HG02759 (cell line): Measurements from ENCODE around the gene SNCG.
"Not testable (repeated sequence)": the region's sequence is repeated elsewhere in the genome, so short reads cannot be mapped to it uniquely, and the experiment has no call there.

Source experiments
- ATAC-seq: cut with Tn5 transposase; IDR thresholded peaks from one replicate; pipeline ENCODE4 v1.9.1; 2021; ENCODE audit warnings: mild to moderate bottlenecking, moderate library complexity; ENCODE audit not compliant: unreplicated experiment

Gene SNCG

DNA sequence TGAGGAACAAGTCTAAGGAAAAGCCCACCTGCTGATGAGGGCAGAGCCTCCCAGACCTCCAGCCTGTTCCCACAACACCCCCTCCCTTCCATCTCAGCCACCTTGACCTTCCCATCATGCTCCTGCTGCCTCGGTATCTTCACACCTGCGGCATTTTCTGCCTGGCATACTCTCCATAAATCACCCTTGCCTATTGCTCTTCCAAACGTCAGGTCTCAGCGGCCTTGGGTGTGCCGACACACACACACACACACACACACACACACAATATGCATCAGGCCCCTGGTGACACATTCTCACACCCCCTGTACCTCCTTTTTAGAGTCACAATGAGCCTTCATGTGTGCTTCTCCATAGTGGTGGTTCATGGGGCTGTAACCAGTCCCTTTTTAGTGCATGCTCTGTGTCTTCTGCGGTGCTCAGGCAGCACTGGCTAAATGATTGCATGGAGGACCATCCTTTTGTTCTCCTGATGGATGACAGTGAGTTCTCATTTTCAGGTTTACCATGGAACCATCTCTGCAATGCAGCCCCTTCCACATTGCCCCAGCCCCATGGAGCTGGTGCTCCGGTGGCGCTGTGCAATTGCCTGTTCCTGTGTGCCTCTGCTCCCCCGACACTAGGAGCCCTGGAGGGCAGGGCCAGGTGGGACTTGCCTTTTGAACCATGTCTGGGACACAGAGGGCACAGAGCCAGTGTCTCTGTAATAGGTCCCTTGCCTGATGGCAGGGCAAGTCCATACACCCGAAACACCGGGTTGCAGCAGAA lies 14.4 kb downstream of the SNCG start:
- ATAC-seq = no peak

DNA sequence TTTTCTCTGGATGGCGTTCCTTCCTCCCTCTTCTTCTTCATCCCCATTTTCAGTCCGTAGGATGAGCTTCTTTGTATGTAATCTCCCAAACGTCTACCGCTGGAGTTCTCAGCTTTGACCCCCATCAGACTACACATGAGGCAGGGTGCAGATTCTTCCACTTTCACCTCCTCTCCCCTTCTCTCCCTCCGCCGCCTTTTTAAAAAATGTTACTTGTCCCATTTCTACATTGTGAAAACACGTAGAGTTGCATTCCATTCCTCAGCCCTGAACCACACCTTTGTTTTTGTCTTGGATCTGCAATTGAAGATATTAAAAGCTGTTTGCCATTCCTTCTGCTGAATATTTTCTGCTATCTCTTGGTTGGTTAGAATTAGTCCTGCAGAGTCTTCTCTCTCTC lies 16.1 kb downstream of the SNCG start:
- ATAC-seq = no peak

DNA sequence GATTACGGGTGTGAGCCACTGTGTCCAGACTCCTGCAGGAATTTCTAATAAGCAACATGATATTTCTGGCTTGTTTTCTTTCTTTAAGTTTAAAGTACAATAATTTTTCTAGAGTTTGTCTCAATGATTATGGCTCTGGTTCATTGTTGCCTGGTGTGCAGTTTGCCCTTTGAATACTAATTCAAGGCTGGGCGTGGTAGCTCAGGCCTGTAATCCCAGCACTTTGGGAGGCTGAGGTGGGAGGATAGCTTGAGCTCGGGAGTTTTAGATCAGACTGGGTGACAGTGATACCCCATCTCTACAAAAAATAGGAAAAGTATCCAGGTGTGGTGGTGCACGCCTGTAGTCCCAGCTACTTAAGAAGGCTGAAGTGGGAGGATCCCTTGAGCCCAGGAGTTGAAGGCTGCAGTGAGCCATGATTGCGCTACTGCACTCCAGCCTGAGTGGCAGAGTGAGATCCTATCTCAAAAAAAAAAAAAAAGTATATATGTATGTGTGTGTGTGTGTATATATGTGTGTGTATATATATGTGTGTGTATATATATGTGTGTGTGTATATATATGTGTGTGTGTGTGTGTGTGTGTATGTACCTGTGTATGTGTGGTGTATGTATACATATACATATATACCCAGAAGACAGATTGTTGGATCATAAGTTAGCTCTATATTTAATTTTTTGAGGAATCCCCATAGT lies 18.1 kb downstream of the SNCG start:
- no peak for ATAC-seq

DNA sequence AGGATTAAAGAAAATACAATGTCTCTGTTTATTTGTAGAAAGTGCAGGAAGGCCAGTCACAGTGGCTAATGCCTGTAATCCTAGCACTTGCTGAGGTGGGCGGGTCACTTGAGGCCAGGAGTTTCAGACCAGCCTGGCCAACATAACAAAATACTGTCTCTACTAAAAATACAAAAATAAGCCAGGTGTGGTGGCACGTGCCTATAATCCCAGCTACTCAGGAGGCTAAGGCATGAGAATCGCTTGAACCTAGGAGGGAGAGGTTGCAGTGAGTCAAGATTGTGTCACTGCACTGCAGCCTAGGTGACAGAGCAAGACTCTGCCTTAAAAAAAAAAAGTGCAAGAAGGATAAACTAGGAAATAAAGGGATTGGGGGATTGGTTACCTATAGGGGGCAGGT lies 20.1 kb downstream of the SNCG start:
- ATAC-seq = not testable (repeated sequence)

DNA sequence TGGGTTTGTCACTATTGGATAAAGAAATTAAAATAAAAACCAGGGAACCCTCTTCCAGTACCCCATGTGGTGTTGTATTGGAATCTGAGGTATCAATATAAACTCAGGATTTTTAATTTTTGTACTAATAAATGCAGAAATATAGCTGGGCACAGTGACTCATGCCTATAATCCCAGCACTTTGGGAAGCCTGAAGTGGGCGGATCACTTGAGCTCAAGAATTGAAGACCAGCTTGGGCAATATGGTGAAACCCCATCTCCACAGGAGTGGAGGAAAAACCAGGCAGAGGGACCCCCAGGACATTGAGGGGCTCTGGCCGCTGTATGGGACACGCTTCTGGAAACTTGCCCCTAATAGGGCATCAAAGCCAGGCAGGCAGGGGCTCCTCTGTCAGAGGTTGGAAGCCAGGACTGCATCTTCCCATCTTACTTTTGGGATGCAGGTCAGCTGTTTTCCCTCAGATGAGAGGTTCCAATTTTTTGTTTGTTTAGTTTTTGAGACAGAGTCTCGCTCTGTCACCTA lies 21.0 kb downstream of the SNCG start:
- no peak for ATAC-seq

DNA sequence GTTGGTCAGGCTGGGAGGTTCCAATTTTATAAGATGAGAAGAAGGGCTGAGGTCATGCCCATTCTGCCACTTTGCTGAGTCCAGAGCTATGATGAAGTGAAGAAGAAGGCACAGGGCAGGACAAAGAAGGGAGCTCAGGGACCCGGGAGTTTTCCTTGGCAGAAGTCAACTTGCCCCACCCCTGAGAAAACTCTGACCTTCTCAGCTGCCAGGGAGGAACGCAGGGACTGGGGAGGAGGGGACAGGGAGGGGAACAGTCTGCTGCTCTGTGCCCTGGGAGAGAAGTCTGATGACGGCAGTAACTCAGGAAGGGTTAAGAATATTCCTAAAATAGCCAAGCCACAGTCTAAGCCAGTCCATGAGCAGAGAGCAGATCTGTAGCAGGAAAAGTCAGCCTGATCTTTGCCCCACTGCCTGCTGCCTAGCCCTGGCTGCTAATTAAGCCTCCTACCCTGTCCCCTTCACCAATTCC lies 21.6 kb downstream of the SNCG start:
- no peak for ATAC-seq

DNA sequence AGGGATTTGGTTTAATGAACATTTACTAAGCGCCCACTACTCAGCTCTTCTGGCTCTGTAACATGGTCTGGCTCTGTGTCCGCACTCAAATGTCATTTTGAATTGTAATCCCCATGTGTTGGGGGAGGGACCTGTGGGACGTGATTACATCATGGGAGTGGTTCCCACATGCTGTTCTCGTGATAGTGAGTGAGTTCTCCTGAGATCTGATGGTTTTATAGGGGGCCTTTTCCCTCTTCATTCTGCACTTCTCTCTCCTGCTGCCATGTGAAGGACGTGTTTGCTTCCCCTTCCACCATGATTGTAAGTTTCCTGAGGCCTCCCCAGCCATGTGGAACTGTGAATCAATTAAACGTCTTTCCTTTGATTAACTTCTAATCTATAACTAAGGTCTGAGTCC lies 22.6 kb downstream of the SNCG start:
- ATAC-seq = not testable (repeated sequence)

DNA sequence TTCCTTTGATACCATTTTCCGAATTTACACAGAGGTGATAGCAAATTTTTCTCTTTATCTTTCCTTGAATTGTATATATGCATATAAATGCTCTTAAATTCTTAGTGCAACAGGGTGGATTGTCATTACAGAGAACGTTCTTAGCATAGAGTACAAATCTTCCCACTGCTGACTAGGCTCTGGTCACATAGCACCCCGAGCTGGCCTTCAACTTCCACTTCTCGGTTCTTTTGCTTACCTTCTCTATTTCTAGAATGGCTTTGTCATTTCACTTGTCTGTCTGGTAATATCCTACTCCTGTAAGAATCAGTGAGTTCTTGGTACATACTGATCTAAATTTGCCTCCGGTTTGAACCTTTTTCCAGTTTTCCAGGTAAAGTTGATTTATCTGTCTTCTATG lies 23.3 kb downstream of the SNCG start:
- ATAC-seq = no peak

DNA sequence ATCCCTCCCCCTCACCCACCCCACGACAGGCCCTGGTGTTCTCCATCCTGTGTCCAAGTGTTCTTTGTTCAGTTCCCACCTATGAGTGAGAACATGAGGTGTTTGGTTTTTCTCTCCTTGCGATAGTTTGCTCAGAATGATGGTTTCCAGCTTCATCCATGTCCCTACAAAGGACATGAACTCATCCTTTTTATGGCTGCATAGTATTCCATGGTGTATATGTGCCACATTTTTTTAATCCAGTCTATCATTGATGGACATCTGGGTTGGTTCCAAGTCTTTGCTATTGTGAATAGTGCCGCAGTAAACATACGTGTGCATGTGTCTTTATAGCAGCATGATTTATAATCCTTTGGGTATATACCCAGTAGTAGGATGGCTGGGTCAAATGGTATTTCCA lies 26.1 kb downstream of the SNCG start:
- ATAC-seq = not testable (repeated sequence)

DNA sequence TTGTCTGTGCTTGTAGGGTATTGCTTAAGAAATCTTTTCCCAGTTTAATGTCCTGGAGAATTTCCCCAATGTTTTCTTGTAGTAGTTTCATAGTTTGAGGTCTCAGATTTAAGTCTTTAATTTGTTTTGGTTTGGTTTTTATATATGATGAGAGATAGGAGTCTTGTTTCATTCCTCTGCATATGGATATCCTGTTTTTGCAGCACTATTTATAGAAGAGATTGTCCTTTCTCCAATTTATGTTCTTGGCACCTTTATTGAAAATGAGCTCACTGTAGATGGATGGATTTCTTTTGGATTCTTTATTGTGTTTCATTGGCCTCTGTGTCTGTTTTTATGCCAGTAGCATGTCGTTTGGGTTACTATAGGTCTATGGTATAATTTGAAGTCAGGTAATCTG lies 30.1 kb downstream of the SNCG start:
- no peak for ATAC-seq

DNA sequence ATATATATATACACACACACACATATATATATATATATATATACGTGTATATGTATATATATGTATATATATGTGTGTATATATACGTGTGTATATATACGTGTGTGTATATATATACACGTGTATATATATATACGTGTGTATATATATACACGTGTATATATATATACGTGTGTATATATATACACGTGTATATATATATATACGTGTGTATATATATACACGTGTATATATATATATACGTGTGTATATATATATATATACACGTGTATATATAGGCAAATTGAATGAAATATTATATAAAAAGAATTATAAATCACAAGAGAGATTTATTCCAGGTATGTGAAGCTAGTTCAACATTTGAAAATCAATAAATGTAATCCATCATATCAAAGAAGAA lies 33.0 kb downstream of the SNCG start:
- ATAC-seq = not testable (repeated sequence)

DNA sequence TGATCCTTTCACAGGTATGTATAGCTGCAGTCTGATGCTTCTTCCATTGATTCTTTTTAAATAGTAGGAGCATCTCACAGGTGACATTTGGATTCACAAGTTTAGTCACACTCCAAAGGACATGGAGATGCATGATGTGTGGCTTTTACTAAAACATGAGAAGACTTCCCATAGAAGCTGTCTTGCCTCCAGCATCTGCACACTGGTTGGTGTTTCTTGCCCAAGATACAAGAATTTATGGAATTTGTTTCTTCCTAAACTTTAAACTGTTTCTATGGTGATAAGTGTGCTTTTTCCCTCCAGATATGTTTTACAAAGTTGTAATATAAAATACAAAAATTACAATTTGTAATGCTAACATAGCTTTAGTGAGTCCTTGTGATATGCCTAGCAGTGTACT lies 34.1 kb downstream of the SNCG start:
- no peak for ATAC-seq

DNA sequence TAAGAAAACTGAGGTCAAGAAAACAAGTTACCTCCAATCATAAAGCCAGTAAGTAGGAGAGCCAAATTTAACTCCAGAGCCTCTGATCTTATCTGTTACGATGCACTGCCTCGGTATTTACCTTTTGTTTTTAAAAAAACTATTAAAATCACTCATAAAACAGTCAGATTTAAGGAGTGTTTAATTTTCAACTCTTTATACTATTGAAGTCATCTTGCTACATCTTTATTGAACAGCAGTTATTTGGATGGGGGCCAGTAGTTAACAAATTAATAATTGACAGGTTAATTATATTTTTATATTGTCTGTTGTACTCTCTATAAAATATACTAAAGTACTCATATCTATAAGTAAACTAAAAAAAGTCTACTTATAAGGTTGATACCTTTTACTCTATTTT lies 34.5 kb downstream of the SNCG start:
- ATAC-seq = no peak

DNA sequence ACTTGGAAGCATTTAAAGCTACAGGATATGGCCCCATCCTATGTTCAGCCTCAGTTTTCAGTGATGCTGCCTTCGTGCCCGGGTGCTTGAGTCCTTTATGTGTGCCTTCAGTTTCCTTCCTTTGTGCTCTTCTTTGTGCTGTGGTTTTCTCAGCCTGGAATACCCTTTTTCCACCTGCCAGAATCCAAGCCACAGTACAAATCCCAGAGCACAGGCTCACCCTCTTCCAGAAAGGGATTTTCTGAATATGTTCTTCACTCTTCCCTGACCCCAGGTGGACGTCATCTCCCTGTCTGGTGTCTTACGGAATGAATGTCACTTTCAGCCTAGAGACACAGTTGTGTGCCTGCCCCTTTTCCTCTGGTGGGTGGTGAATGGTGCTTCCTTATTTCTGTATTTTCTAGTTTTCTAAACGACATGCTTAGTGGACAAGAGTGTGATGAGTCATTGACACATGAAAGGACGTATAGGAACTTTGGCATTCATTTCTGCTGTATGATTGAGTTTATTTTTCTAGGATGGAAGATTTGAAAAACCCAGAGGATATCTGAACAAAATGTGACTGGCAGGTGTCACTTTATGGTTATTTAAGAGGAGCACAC lies 41.5 kb downstream of the SNCG start:
- not testable (repeated sequence) for ATAC-seq

DNA sequence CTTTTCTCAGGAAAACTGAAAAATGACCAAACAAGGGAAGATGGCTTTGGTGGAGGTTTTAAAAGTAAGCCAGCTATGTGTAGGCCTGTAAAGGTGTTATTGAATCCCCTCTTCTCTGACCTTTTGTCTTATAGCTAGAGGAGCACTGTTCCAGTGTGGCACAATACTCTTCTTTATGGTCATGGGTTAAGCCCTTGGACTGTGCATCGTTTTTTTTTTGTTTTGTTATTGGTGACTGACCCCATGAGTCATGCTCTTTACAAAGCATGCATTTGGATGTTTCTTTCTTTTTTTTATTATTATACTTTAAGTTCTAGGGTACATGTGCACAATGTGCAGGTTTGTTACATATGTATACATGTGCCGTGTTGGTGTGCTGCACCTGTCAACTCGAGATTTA lies 42.1 kb downstream of the SNCG start:
- no peak for ATAC-seq

DNA sequence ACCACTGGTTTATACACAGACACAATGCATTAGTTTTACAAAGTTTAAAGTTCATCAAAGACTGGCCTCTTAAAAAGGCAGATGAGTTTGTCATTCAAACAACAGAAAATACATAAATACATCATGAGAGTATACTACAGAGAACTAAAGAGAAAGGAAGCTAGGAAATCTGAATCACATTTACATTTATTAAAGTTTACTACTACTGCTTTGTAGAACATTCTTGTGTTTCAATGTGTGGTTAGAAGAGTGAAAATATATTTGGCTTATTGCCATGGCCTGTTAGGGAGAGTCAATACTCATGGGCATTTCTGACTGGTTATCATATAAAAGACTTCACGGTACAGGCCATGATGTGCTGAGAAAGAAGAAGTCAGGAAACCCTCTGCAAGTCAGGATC lies 48.7 kb downstream of the SNCG start:
- ATAC-seq = not testable (repeated sequence)

DNA sequence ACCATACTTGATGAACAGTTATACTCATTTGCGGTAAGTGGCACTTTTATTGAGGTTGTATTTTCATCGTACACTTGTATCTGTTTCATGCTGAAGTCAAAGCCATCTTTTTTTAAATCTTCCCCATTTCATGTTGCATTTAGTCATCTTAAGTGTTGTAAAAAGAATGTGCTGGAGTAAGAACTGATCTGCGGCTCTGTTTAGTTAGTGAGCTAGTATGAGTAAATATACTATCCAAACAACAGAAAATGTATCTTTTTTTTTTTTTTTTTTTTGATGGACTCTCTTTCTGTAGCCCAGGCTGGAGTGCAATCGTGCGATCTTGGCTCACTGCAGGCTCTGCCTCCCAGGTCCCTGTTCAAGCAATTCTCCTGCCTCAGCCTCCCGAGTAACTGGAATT lies 49.3 kb downstream of the SNCG start:
- not testable (repeated sequence) for ATAC-seq

DNA sequence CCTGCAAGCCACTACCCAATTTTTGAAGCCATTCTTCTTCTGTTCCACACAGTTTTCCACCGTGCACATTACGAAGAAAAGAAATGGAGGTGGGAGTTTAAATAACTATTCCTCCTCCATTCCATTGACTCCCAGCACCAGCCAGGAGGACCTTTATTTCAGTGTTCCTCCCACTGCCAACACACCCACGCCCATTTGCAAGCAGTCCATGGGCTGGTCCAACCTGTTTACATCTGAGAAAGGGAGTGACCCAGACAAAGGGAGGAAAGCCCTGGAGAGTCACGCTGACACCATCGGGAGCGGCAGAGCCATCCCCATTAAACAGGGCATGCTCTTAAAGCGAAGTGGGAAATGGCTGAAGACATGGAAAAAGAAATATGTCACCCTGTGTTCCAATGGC lies 49.9 kb downstream of the SNCG start:
- not testable (repeated sequence) for ATAC-seq

DNA sequence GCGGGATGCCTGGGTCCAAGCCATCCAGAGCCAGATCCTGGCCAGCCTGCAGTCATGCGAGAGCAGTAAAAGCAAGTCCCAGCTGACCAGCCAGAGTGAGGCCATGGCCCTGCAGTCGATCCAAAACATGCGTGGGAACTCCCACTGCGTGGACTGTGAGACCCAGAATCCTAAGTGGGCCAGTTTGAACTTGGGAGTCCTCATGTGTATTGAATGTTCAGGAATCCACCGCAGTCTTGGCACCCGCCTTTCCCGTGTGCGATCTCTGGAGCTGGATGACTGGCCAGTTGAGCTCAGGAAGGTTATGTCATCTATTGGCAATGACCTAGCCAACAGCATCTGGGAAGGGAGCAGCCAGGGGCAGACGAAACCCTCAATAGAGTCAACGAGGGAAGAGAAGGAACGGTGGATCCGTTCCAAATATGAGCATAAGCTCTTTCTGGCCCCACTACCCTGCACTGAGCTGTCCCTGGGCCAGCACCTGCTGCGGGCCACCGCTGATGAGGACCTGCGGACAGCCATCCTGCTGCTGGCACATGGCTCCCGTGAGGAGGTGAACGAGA lies 50.8 kb downstream of the SNCG start:
- not testable (repeated sequence) for ATAC-seq
